Middle frontal gyrus (tissue), 1 donor: Measurements from ENCODE around the gene THOC6.

ENCODE experiments used
- DNase-seq: peaks from one replicate; pipeline ENCODE4 v3.0.0-alpha.2; 2015; ENCODE audit warnings: low spot score; ENCODE audit errors: extremely low spot score

THOC6 gene

DNA sequence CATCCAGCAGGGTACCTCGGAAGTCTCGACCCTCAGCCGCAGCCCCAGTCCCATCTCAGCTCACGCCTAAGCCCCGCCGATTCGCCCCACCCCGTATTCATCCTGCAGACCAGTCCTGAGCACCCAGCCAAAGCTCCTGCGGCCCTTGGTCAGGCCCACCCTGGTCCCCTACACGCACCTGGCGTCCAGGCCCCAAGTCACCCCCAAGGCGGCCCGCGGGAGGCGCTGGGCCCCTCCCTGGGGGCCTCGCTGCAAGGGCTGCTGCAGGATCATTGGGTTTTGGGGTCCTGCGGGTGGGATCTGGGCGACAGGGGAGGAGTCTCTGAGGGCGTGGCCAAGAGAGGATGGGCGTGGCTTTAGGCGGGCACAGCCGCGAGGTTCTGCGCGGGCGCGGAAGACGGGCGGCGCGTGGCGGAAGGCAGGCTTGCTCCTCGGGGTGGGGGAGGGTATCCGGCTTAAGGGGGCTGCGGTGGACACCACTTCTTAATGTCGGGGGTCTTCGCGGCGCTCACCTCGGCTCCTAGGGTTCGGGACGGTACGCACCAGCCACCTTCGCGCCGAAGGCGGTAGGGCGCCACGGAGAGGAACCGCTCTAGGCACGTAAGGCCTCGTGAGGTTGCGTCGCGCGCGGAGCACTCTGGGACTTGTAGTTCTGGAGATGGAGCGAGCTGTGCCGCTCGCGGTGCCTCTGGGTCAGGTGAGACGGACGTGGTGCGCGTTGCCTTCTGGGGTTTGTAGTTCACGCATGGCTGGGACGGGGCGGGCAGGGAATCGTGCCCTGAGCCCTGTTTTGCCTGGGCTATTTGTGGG is at the start of gene THOC6, which contains the start of gene HCFC1R1:
Gene THOC6 (plus strand): TSS at position 367 of the 810 bp plus-strand sequence. CDS start 292 bp downstream, at position 659.
Gene HCFC1R1 (minus strand): TSS at position 274 of the 810 bp plus-strand sequence. CDS start 1 bp downstream, at position 273.
- DNase-seq: peak; percentile 96

- no peak for DNase-seq
These were observed 49.3 kb upstream of the THOC6 start for GRCh38 chr16:2974319-2975056.

- DNase-seq: no peak
These were observed 48.6 kb upstream of the THOC6 start for GRCh38 chr16:2975161-2975795.

GRCh38 chr16:2976201-2976600 is 47.6 kb upstream of the THOC6 start:
- no peak for DNase-seq

DNA sequence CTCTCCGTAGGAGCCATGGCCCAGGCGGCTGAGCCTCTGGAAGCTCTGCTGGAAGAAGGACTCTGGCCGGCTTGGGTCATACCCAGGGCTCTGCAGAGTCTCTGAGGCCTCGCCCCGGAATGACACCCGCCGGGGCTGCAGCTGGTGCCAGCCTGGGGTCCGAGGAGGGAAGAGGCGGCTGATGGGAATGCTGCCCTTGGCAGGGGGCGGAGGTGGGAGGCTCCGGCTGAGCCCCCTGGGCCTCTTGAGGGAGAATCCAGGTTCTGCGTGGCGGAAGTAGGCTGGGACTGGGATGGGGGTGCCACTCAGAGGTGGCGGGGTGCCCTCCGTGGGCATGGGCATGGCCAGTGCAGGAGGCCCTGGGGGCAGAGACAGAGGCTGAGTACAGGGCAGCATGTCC is 47.2 kb upstream of the THOC6 start:
- DNase-seq: no peak

GRCh38 chr16:2977440-2977839 is 46.4 kb upstream of the THOC6 start:
- no peak for DNase-seq

GRCh38 chr16:2979669-2980226 is 44.1 kb upstream of the THOC6 start:
- DNase-seq: no peak

GRCh38 chr16:2980227-2981176 is 43.3 kb upstream of the THOC6 start, which contains the start of gene PKMYT1:
TSS of gene PKMYT1 (minus strand) at chr16:2980446. CDS start at chr16:2979657, 789 bp downstream.
- peak; percentile 81 for DNase-seq

DNA sequence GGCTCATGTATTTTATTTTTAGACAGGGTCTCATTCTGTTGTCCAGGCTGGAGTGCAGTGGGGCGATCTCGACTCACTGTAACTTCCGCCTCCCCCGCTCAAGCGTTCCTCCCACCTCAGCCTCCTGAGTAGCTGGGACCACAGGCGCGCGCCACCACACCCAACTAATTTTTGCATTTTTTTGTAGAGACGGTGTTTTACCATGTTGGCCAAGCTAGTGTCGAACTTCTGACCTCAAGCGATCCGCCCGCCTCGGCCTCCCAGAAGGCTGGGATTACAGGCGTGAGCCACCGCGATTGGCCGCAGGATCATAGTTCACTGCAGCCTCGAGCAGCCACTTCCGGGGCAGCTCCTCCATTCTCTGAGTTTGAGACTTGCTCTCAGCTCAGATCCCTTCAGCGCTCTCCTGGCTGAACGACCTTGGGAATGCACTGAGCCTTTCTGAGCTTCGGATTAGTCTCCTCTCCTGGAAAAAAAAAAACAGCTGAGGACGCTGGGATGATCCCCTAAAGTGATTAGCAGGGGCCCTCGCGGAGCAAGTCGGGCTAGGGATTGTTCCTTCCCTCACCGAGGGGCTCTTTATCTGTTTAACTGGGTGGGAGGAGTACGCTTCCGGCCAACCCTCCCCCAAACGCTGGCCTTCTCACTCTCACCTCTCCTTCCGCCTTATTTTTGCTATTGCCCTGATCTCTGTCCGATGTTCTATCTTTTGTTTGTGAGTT is 42.5 kb upstream of the THOC6 start:
- DNase-seq: no peak

DNA sequence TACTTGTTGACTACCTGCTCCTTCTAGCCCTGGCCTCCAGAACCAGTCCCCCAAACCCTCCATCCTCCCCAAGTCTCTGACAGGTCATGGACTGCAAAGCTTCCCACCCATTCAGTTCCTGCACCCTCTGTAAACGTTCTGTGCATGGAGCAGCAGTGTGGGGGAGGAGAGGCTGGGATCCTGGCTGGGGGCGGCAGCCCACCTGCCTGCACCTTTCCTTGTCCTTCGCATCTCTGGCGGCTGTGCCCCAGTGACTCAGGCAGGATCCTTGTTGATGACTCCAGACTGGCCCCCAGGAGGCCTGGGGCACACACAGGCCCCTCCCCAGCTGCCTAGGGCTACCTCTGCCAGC is 42.0 kb upstream of the THOC6 start:
- DNase-seq: no peak

DNA sequence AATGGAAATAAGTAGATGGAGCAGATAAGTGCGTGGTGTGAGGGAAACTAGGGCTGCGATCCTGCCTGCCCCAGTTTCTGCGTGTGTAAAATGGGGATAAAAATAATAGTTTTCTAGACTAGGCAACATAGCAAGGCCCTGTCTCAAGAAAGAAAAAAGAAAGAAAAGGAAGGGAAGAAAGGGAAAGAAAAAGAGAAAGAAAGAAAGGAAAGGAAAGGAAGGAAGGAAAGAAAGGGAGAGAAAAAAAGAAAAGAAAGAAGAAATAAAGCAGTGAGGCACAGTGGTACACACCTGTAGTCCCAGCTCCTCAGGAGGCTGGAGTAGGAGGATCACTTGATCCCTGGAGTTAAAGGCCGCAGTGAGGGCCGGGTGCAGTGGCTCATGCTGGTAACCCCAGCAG is 41.4 kb upstream of the THOC6 start:
- DNase-seq: no peak

- peak; percentile 71 for DNase-seq
These were observed 40.1 kb upstream of the THOC6 start for GRCh38 chr16:2983706-2984136.

DNA sequence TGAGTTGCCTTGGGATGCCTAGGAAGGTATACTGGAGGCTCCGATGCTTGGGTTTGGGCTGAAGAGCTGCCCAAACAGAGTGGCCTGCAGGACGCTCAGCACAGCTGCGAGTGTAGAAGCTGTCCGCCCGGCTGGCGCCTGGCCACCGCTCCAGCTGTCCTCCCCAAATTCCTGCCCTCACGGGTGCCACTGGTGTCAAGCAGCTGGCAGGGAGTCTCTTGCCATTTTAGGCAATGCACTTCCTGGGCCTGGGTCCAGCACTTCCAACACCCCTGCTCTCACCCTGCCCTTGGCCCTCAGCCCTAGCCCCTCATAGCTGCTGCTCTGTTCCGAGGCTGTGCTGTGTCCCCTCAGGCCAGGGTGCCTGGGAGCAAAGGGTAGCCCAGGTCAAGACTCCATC is 38.4 kb upstream of the THOC6 start:
- no peak for DNase-seq

- DNase-seq: no peak
These were observed 37.9 kb upstream of the THOC6 start for GRCh38 chr16:2985893-2986355.

- DNase-seq: no peak
These were observed 37.1 kb upstream of the THOC6 start for GRCh38 chr16:2986623-2987188.

- DNase-seq: no peak
These were observed 36.5 kb upstream of the THOC6 start for GRCh38 chr16:2987286-2987685.

DNA sequence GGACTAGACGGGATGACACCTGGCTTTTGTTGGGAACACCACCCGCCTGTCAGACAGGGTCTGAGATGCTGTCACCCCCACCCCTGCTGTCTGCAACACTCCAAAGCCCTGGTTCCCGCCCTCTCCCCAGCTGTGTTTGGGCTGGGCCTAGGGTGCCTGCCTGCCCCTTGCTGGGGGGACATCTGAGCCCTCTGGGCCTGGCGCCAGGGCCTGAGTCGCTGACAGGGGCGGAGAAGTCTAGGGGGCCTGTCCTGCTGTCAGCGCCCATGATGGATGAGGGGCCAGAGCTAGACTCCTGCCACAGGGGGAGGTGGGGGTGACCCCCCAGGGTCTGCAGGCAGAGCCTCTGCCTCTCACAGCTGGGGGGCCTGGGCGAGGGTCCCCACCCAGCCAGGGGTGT is 36.0 kb upstream of the THOC6 start:
- no peak for DNase-seq

GRCh38 chr16:2988590-2989099 is 35.2 kb upstream of the THOC6 start:
- no peak for DNase-seq

DNA sequence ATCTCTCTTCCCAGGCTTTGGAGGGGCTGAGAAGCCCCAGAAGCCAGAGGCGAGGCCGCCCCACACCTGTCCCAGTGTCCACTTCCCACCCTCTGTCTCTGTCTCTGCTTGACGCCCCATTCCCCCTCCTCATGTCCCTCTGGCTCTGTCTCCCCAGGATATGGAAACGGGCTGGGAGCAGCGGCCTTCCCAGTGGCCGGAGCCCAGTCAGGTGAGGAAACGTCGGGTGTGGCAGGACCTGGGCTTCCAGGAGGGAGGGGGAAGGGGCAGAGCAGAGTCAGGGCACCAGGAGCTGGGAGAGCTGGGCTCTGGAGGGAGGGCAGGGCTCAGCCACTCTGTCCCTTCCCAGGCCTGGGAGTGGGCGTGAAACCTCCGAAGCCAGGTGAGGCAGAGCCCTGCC is 32.9 kb upstream of the THOC6 start:
- no peak for DNase-seq
